SHP77 (cell line): Measurements from ENCODE around the gene MTSS2.

Experiments used
- DNase-seq, 2 experiments: peaks; one replicate each; lab custom pipeline; 2025; lab: John Stamatoyannopoulos, UW

Gene MTSS2

GRCh38 chr16:70687102-70687511 is 1.3 kb upstream of the MTSS2 start:
- peak in 1 of 2 experiments; percentile 65 for DNase-seq

GRCh38 chr16:70686376-70687101 is 686 bp upstream of the MTSS2 start:
- DNase-seq, result peak; percentile 60 to 65

- no peak for DNase-seq
Measured at GRCh38 chr16:70685061-70685937, 554 bp downstream of the MTSS2 start.

GRCh38 chr16:70684146-70685060 is 1.4 kb downstream of the MTSS2 start:
- DNase-seq, result no peak

DNA sequence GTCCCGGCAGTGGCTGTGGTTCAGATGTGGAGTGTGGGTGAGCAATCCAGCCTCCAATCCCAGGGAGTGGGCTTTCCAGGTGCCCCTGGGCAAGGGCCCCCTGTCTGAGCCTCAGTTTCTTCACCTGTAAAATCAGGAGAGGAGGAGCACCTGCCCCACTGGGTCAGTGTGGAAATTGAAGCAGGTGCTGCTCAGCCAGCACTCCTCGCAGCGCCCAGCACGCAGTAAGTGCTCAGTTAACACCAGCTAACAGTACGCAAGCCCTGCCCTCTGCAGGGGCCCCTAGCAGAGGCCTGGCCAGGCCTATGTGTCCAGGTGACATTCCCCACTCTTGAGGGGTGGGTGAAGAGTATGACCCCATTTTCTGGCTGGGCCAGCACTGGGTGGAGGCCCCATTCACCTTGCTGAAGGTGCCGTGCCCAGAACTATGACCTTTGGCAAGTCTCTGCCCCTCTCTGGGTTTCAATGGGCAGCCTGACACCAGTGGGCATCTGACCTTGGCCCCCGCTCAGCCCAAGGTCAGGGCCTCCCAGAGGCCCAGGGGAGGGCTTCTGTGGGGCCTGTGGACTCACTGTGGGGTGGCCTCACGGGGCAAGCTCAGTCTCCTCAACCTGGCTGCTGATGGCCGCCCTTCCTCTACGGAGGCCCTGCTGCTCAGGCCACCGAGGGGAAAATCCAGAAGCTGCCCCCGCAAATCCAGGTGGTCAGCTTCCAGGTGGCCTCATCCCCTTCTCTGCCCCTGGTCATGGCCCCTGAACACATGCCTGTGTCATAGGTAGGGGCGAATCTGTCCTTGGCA is 2.5 kb downstream of the MTSS2 start:
- no peak for DNase-seq

DNA sequence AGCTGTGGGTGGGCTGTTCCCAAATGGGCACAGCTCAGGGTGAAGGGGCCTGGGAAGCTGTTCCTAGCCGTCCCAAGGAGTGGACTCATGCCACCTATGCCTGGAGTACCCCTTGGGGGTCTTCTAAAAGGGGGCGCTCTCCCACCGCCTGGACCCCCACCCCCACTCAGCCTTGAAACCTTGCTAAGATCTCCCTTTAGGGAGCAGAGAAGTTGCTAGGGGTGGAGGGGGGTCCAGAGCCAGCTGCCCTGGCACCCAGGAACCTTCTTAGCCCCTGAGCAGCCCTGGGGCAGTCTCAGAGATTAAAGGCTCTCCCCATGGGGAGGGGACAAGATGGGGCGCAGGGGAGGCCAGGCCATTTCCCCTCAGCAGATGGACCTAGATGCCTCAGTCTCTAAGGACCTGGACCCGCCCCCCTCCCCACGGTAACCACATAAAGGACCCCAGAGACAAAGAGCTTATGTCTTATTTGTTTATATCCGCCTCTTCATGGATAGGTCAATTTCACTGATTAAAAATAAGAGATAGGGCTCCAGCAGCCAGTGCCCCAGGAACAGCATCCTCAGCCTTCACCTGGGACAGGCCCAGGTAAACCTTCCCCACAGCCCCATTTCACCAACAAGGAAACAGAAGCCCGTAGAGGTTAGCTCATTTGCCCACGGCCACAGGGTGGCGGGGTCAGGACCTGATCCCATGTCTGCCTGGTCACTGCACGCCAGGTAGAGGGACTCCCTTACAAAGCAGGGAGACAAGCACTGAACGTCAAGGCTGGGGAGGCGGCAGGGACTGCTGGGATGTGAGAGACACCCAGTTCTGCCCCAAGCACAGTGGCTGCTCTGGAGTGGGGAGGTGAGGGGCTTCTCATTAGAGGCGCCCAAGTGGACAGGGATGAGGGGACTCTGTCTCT is 3.4 kb downstream of the MTSS2 start:
- no peak for DNase-seq

GRCh38 chr16:70681382-70682238 is 4.2 kb downstream of the MTSS2 start:
- no peak for DNase-seq

DNA sequence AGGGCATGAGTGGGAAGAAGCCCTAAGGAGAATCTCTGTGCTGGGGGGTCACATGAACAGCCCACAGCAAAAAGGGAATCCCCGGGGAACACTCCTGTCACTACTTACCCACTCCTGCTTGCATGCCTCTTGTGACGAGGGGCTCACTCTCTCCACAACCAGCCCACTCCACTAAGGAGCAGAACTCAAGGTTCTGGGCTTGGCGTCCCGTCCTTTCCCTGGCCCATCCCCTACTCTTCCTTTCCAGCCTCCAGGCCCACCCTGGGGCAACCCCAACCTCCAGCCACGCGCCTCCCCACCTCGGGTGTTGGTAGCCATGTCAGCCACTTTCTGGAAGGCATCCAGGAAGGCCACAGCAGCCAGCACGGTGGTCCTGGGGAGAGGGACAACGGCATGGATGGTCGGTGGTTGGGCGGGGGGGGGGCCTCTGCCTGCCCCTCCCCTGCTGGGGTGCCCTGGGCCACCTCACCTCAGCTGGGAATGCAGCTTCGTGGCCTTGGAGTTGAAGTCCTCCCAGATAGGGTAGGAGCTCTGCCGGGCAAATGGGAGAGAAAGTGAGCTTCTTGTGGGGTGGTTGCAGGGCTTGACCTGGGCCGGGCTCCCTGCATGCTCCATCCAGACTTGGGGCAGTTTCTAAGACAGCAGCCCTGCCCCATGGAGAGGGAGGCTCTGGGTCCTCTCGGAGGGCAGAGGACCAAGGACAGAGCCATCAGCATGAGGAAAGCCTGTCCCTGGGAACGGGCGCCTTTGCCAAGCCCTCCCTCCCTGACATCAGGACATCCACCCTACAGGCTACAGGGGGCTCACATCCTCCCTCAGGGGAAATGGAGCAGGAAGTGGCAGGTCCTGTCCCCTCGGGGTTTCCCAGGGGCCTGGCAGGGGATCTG is 5.1 kb downstream of the MTSS2 start:
- DNase-seq, result no peak

DNA sequence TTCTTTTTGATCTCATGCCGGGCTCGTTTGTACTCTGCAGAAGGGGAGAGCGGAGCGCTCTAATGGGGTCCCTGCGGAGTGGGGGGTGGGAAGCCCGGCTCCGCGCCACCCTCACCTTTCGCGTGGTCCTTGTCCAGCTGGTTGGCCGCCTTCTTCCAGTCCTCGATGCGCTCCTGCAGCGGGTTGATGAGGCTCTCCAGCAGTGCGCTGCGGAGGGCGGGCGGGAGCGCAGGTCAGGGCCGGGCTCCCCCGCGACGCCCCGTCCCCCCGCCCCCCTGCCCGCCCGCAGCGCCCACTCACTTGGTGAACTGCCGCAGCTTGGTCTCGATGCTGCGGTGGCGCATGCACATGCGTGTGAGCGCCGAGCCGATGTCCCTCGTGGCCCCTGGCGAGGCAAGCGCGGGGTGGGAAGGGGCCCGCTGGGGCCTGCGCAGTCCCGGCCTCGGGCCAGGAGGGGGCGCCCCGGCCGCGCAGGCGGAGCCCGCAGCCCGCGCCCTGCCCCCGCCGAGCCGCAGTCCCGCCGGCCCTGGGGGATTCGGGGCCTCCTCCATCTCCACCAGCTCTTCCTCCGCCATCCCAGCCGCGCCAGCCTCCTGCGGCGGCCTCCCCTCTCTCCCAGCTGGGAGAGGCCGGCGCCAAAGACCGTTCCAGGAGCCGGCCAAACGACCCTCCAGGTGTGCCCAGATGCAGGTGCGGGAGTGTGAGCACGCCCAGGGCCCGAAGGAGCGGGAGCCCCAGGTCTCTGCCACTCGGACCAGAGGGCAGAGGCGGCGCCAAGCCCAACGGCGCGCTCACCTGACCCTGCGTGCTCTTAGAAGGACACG is 6.0 kb downstream of the MTSS2 start:
- no peak for DNase-seq

- no peak for DNase-seq
Measured at GRCh38 chr16:70678898-70679670, 6.8 kb downstream of the MTSS2 start.

DNA sequence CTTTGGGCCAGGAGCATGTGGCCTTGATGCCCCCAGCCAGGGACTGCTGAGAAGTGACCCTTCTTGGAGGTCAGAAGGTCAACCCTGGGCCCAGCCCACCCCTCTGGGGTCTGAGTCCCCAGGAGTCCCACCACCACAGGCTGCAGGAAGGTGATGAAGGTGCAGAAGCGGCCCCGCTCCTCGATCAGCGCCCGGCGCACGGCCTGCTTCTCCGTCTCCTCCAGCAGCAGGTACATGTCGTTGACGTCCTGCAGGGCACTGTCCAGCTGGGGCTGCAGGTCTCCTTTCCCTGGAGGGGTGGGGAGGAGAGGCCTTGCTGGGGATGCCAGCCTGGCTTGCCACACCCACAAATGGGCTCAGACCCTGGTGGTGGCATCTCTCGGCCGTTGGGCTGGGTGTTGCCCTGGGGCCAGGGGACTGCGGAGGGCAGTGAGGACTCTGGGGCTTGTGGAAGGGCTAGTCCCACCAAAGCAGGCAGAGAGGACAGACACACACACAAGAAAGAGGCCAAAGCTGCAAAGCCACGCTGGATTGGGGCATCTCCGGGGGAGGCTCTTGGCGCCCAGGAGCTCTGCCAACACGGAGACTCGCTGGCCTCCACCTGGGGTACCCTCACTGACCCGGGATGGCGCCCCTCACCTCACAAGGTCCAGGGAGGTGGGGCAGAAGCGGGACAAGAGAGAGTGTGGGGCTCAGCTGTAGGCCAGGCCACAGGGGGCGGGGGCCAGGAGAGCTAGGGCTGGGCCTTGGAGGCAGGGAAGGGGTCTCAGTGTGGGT is 7.5 kb downstream of the MTSS2 start:
- no peak for DNase-seq

GRCh38 chr16:70677499-70678120 is 8.2 kb downstream of the MTSS2 start:
- DNase-seq, result no peak

DNA sequence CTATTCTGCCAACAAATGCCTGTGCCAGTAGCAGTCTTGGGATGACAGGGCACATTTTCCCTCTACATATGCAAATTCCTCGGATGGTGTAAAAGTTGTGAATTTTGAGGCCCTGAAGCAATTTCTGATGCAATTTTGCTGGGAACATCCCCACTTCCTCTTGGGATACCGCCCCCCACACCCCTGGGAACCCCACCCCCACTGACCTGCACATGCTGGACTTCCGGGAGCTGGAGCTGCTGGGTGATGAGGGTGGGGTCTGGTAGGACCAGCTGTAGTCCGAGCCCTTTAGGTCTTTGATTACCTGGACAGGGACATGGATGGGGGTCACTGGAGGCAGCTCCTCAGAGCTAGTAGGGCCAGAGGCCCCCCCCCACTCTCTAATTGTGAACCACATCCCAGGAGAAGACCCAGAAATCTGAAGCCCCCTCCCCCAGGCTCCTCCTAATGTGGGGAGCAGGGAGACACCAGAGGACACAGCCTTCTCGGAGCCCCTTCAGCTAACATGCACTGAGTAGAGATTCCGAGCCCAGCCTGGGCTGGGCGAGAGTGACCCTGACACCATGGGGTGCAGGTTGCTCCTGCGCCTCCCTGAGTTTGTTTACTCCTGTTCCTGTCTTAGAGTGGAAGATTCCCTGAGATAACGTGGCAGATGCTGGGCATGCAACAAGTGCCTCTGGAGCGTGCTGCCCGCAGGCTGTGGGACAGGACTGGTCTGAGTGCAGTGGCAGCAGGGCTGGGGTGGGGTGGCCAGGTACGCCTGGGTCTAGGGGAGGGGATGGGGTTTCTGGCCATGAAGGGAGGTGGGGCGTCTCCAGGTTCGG is 9.0 kb downstream of the MTSS2 start:
- DNase-seq, result no peak

DNA sequence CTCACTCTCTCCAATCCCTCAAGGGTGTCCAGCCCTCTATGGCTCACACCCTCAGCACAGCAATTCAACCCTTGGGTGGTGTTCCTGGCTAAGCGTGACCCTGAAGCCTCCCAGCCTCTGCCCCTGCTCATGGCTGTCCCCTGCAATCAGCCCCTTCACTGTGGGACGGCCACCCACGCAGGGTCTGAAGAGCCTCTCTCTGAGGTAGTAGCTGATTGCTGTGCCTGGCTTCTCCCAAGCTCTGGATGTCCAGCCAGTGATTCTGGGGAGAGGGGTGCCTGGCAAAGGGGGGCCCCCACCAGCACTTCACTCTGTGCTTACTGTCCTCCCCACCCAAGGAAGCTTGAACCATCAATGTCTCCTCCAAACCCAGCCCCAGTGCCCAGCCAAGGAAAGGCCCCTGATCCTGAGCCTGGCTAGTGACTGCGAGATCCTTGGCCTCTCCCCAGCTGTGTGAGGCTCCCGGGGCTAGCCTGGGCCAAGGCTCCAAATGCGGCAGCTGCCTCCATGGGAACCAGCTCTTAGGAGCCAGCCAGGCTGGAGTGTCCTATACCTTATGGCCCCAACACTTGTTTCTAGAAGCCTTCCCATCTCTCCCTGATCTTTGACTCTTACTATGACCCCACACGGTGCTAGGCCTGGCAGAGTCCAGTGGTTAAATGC is 9.9 kb downstream of the MTSS2 start:
- DNase-seq, result no peak
